Measurements from ENCODE around the gene MRPS6.

GRCh38 chr21:34076835-34077234 lies 3.5 kb downstream of the MRPS6 start:
- TF ChIP-seq, protein P1, sequence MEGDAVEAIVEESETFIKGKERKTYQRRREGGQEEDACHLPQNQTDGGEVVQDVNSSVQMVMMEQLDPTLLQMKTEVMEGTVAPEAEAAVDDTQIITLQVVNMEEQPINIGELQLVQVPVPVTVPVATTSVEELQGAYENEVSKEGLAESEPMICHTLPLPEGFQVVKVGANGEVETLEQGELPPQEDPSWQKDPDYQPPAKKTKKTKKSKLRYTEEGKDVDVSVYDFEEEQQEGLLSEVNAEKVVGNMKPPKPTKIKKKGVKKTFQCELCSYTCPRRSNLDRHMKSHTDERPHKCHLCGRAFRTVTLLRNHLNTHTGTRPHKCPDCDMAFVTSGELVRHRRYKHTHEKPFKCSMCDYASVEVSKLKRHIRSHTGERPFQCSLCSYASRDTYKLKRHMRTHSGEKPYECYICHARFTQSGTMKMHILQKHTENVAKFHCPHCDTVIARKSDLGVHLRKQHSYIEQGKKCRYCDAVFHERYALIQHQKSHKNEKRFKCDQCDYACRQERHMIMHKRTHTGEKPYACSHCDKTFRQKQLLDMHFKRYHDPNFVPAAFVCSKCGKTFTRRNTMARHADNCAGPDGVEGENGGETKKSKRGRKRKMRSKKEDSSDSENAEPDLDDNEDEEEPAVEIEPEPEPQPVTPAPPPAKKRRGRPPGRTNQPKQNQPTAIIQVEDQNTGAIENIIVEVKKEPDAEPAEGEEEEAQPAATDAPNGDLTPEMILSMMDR (IDR thresholded peaks at IDR 0.05; ENCODE audit: low read depth, low read length) = no peak
- TF ChIP-seq POLR2A (IDR thresholded peaks at IDR 0.05; ENCODE audit: extremely low read depth, insufficient read length) (no peak), MAX (IDR thresholded peaks at IDR 0.05; ENCODE audit: low read depth, low read length) (no peak), MYC (IDR thresholded peaks at IDR 0.05; ENCODE audit: low read depth, low read length) (no peak)

Data from NB4 (cell line).